A549 (cell line): Measurements from ENCODE around the gene ZNF143.

Experiments
- CTCF ChIP-seq: fragments of >200 bp; sonication (Bioruptor Twin); formaldehyde crosslinking; IDR thresholded peaks from 3 replicates; pipeline ENCODE4 v1.5.1; 2016
- ESRRA ChIP-seq: fragments of 150-350 bp; IDR thresholded peaks from 2 replicates; pipeline ENCODE4 v1.6.1; 2014; ENCODE audit warnings: mild to moderate bottlenecking, low read length, borderline replicate concordance
- FOXS1 ChIP-seq: fragments of 250-450 bp; sonication (Bioruptor Pico); IDR thresholded peaks from 2 replicates; pipeline ENCODE4 v1.5.0; 2020; ENCODE audit warnings: mild to moderate bottlenecking, moderate library complexity
- NR3C1 ChIP-seq: fragments of >200 bp; sonication (Bioruptor Twin); formaldehyde crosslinking; IDR thresholded peaks from 3 replicates; pipeline ENCODE4 v1.6.1; 2017
- PBX3 ChIP-seq: IDR thresholded peaks from 2 replicates; pipeline ENCODE4 v1.6.1; 2012
- RFX5 ChIP-seq: fragments of 450-650 bp; IDR thresholded peaks from 2 replicates; pipeline ENCODE4 v1.7.1; 2014; ENCODE audit warnings: antibody characterized with exemption, mild to moderate bottlenecking, moderate library complexity
- SMC3 ChIP-seq: fragments of >200 bp; sonication (Bioruptor Twin); formaldehyde crosslinking; IDR thresholded peaks from 3 replicates; pipeline ENCODE4 v1.6.1; 2018; ENCODE audit warnings: inconsistent platforms
- TF ChIP-seq, protein P1 (sequence below): fragments of 450-650 bp; IDR thresholded peaks from 2 replicates; pipeline ENCODE4 v1.6.1; 2014; ENCODE audit warnings: antibody characterized with exemption

DNA sequence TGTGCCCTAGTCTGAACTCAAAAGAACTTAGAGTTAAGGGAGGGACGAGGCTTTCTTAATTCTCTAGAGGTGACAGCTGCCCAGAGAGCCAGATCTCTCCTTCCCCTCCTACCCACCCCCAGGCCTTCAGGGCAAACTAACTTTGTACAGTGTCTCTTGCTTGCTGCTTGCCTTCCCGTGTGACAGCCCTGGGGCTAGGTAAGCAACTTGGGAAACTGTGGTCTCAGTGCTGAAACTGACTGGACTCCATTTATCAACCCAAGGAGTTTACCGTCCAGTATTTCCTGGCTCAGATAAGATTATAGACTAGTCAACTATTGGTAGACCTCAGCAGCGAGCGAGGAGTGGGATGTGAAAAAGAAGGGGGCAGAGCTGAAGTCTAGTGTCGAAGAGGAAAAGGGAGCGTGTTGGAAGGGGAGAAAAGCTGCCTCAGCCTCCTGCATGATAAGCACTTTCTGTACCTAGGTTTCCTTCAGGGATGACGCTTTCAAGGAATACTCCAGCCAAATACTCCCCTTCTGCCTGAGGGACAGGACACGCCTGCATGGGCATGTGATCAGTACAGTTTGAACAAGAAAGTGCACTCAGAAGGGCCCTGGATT, 69.3 kb downstream of the ZNF143 start:
- TF ChIP-seq FOXS1 (CRISPR knock-in tag) (no peak), CTCF (no peak), NR3C1 (no peak), PBX3 (no peak), ESRRA (no peak), SMC3 (no peak), RFX5 (no peak)
- TF ChIP-seq, protein P1, sequence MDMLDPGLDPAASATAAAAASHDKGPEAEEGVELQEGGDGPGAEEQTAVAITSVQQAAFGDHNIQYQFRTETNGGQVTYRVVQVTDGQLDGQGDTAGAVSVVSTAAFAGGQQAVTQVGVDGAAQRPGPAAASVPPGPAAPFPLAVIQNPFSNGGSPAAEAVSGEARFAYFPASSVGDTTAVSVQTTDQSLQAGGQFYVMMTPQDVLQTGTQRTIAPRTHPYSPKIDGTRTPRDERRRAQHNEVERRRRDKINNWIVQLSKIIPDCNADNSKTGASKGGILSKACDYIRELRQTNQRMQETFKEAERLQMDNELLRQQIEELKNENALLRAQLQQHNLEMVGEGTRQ, result no peak
